Vagina (tissue), 2 donors: ENCODE data around the gene ASAP2. TPM values are rescaled to one million over a fixed set of nuclear protein-coding genes. Genes with fewer than 3 reads are reported as not detected.

ENCODE experiments used
- DNase-seq, 2 donors: peaks; one replicate each; pipeline ENCODE4 v3.0.0-alpha.2; 2017; ENCODE audit errors: extremely low spot score in 2 of 2
- H3K27ac ChIP-seq: fragments of 200-600 bp; sonication (generic); one replicate; pipeline ENCODE4 v1.5.1; 2019
- H3K27me3 ChIP-seq: fragments of 200-600 bp; sonication (generic); one replicate; pipeline ENCODE4 v1.5.1; 2019
- H3K36me3 ChIP-seq, 2 donors: fragments of 200-600 bp; sonication (generic); one replicate each; pipeline ENCODE4 v1.5.1; 2017 to 2019
- H3K4me1 ChIP-seq: fragments of 200-600 bp; sonication (generic); one replicate; pipeline ENCODE4 v1.5.1; 2019
- H3K4me3 ChIP-seq, 2 donors: fragments of 200-600 bp; sonication (generic); 1 replicate in 1 of 2; 2 replicates in 1 of 2; pipeline ENCODE4 v1.5.1; 2016 to 2019
- H3K9me3 ChIP-seq: fragments of 200-600 bp; sonication (generic); one replicate; pipeline ENCODE4 v1.5.1; 2019
- POLR2A ChIP-seq, 2 donors: fragments of 450-650 bp; IDR thresholded peaks; one replicate each; pipeline ENCODE4 v1.6.1; 2017; ENCODE audit warnings: antibody characterized with exemption in 2 of 2, mild to moderate bottlenecking in 2 of 2, moderate library complexity in 2 of 2
- POLR2AphosphoS5 ChIP-seq, 2 donors: sonication (generic); formaldehyde crosslinking; IDR thresholded peaks; one replicate each; pipeline ENCODE4 v1.9.0; 2017; ENCODE audit warnings: antibody characterized with exemption in 2 of 2, mild to moderate bottlenecking in 2 of 2, low read depth in 1 of 2; ENCODE audit not compliant: insufficient read depth in 1 of 2
- intact Hi-C: fragments of 100-400 bp; cut with DNase I; formaldehyde crosslinking; loops from one replicate; pipeline ENCODE4 v1.15.1; 2023
- total RNA-seq: library from RNA; depleted of rRNA; stranded (reverse); fragments of >200 nt; gene quantifications from one replicate; pipeline ENCODE4 v1.2.3, GENCODE V29; 2016
- TF ChIP-seq, protein P1 (sequence below), 3 experiments: fragments of 450-650 bp in 2 of 3; fragments of 200-600 bp in 1 of 3; sonication (generic) in 1 of 3; IDR thresholded peaks; one replicate each; pipeline ENCODE4 v1.5.1; 2017 to 2019; ENCODE audit warnings: antibody characterized with exemption in 3 of 3, mild to moderate bottlenecking in 2 of 3, moderate library complexity in 2 of 3

Gene ASAP2
- total RNA-seq, 1 donor from 2014 or later, result 36.3 TPM

DNA sequence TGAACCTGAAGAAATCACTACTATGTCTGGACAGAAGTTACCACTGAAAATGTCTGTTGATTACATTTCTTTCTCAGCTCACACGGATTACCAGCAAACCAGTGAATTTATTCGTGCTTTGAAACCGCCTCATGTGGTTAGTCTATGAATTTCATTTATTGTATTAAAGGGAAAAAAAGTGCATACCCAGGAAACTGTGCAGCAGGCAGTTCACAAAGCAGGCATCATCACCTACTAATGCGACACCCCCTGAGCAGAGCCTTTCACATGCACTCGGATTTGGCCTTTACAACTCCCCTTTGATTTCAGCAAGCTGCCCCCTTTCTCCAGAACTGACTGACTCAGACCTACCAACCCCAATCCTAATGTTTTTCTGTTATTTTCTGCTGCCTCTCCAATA, 236.9 kb downstream of the ASAP2 start:
- intact Hi-C loops, result no loop called here
- no peak for DNase-seq
- TF ChIP-seq POLR2AphosphoS5 (IDR thresholded peaks at IDR 0.05; ENCODE audit: insufficient read depth in 1 of 2, low read depth in 1 of 2), result no peak
- TF ChIP-seq, protein P1, sequence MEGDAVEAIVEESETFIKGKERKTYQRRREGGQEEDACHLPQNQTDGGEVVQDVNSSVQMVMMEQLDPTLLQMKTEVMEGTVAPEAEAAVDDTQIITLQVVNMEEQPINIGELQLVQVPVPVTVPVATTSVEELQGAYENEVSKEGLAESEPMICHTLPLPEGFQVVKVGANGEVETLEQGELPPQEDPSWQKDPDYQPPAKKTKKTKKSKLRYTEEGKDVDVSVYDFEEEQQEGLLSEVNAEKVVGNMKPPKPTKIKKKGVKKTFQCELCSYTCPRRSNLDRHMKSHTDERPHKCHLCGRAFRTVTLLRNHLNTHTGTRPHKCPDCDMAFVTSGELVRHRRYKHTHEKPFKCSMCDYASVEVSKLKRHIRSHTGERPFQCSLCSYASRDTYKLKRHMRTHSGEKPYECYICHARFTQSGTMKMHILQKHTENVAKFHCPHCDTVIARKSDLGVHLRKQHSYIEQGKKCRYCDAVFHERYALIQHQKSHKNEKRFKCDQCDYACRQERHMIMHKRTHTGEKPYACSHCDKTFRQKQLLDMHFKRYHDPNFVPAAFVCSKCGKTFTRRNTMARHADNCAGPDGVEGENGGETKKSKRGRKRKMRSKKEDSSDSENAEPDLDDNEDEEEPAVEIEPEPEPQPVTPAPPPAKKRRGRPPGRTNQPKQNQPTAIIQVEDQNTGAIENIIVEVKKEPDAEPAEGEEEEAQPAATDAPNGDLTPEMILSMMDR (IDR thresholded peaks at IDR 0.05), result no peak
- TF ChIP-seq POLR2A (IDR thresholded peaks at IDR 0.05), result no peak

DNA sequence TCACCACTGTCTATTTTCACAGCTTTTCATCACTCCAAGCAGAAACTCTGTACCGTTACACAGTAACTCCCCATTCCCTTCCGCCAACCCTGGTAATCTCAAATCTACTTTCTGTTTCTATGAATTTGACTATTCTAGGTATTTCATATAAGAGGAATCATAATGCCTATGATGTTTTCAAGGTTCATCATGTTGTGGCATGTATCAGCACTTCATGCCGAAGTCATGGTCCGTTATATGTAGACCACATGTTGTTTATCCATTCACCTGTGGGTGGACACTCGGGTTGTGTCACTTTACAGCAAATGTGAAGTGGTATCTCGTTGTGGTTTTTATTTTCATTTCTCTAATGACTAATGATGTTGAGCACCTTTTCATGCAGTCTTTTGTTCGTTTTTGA, 238.5 kb downstream of the ASAP2 start:
- Histone ChIP-seq H3K27me3 (no peaks in the 10 kb centered on the region), H3K4me1 (no peaks in the 10 kb centered on the region), H3K9me3 (no peaks in the 10 kb centered on the region), H3K4me3 (no peak overlapping the region), H3K36me3 (peaks cover 4 to 42% of the 10 kb centered on the region in 2 donors), H3K27ac (no peak overlapping the region)
- no peak for TF ChIP-seq POLR2AphosphoS5 (IDR thresholded peaks at IDR 0.05; ENCODE audit: insufficient read depth in 1 of 2, low read depth in 1 of 2)
- TF ChIP-seq POLR2A (IDR thresholded peaks at IDR 0.05), result no peak
- TF ChIP-seq, protein P1 (IDR thresholded peaks at IDR 0.05), result no peak
- DNase-seq, result no peak
- intact Hi-C loops, result no loop called here

More for the DNA sequence above, 236.9 kb downstream of the ASAP2 start:
- Histone ChIP-seq H3K36me3 (peaks cover 4 to 47% of the 10 kb centered on the region in 2 donors), H3K4me3 (no peak overlapping the region), H3K27ac (no peak overlapping the region), H3K4me1 (no peaks in the 10 kb centered on the region), H3K27me3 (no peaks in the 10 kb centered on the region), H3K9me3 (no peaks in the 10 kb centered on the region)

DNA sequence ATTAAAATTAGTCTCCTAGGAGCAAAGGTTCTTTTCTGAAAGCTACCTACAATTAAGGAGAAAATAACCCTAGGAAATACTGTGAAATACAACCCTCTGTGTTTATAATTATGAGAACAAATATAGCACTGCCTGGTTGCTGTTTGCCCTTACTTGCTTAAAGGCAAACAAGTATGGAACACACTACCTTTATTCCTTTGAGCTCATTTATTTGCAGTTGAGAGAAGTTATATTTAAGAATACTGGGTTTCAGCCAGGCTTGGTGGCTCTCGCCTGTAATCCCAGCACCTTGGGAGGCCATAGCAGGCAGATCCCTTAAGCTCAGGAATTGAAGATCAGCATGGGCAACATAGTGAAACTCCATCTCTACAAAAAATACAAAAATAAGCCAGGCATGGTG, 244.6 kb downstream of the ASAP2 start:
- TF ChIP-seq, protein P1 (IDR thresholded peaks at IDR 0.05), result no peak
- TF ChIP-seq POLR2AphosphoS5 (IDR thresholded peaks at IDR 0.05; ENCODE audit: insufficient read depth in 1 of 2, low read depth in 1 of 2) (no peak), POLR2A (IDR thresholded peaks at IDR 0.05) (no peak)
- intact Hi-C loops, result no loop called here
- Histone ChIP-seq H3K4me1 (no peaks in the 10 kb centered on the region), H3K4me3 (no peak overlapping the region), H3K36me3 (peaks cover 0 to 44% of the 10 kb centered on the region in 2 donors), H3K9me3 (no peaks in the 10 kb centered on the region), H3K27ac (no peak overlapping the region), H3K27me3 (no peaks in the 10 kb centered on the region)
- DNase-seq, result no peak

Other genes starting within 250 kb of the ASAP2 start
- gene MBOAT2, start 203.1 kb upstream of the ASAP2 start, total RNA-seq, result 32.9 TPM
- gene ITGB1BP1, start 216.7 kb downstream of the ASAP2 start, total RNA-seq, result 53.8 TPM
- gene CPSF3, start 216.8 kb downstream of the ASAP2 start, total RNA-seq, result 19.4 TPM